Activated CD4-positive, alpha-beta T cell treated with anti-CD3 and anti-CD28 coated beads, Interleukin-2, amount 10 ng/mL, durations not matched to agents 7 days and 5 days (primary cell): ENCODE measurements around the gene MKRN2OS. TPM values are rescaled to one million over a fixed set of nuclear protein-coding genes. Genes with fewer than 3 reads are reported as not detected.

Experiments
- CTCF ChIA-PET: fragments of 350-600 bp; sonication (Branson Sonifier 250); formaldehyde crosslinking; loops from one replicate; lab custom pipeline; 2021; ENCODE audit warnings: antibody characterized with exemption; lab: Charles Lee
- POLR2A ChIA-PET: fragments of 350-600 bp; sonication (Branson Sonifier 250); formaldehyde crosslinking; loops from one replicate; lab custom pipeline; 2021; ENCODE audit warnings: antibody characterized with exemption; lab: Charles Lee
- DNase-seq: peaks from one replicate; pipeline ENCODE4 v3.0.0-alpha.2; 2020
- H3K27ac Mint-ChIP-seq: one replicate; pipeline ENCODE4 v1.8.0; 2021; ENCODE audit warnings: mild to moderate bottlenecking, moderate library complexity, mixed read lengths
- H3K27me3 Mint-ChIP-seq: one replicate; pipeline ENCODE4 v1.8.0; 2021; ENCODE audit warnings: mixed read lengths
- H3K36me3 Mint-ChIP-seq: one replicate; pipeline ENCODE4 v1.8.0; 2021; ENCODE audit warnings: low read depth, mixed read lengths
- H3K4me1 Mint-ChIP-seq: one replicate; pipeline ENCODE4 v1.8.0; 2021; ENCODE audit warnings: mixed read lengths
- H3K4me3 Mint-ChIP-seq: one replicate; pipeline ENCODE4 v1.8.0; 2021; ENCODE audit warnings: mild to moderate bottlenecking, moderate library complexity, mixed read lengths
- H3K9me3 Mint-ChIP-seq: one replicate; pipeline ENCODE4 v1.8.0; 2021; ENCODE audit warnings: mixed read lengths
- total RNA-seq, 2 experiments: library from RNA; stranded (reverse); gene quantifications; one replicate each; pipeline ENCODE4 v1.2.3, GENCODE V29; 2021

The MKRN2OS gene
- total RNA-seq, 2 experiments from 2014 or later: not detected

DNA sequence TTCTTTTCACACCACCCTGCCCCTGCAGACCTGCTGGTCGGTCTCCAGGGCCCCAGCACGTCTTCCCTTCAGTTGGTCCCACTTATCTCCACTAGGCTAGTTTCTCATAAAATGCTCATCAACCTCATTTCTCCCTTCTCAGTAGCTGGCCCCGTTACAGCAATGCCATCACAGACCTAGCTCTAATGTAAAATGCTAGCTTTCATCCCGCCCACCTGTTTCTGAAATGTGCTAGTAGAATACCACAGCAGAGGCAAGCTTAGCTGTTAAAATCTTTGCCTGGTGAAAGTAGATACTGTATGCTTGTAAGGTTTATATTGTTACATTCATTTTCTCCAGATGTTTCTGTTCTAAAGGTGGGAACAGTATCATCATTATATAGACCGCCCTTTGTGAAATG, 13.1 kb downstream of the MKRN2OS start:
- Mint-ChIP-seq H3K4me1 (no peaks in the 10 kb centered on the region), H3K4me3 (no peak overlapping the region), H3K27ac (no peak overlapping the region), H3K27me3 (no peaks in the 10 kb centered on the region), H3K36me3 (peaks cover 3% of the 10 kb centered on the region), H3K9me3 (no peaks in the 10 kb centered on the region)
- no peak for DNase-seq
- ChIA-PET CTCF (interaction anchor here (0.6 kb wide), 1 partner anchor 15 kb away, joined by 5 read pairs; no protein-coding TSS in a partner anchor), POLR2A (no interaction called here)

- Mint-ChIP-seq H3K9me3 (no peaks in the 10 kb centered on the region), H3K4me3 (no peak overlapping the region), H3K27me3 (no peaks in the 10 kb centered on the region), H3K36me3 (peaks cover 7% of the 10 kb centered on the region), H3K27ac (no peak overlapping the region), H3K4me1 (no peaks in the 10 kb centered on the region)
- ChIA-PET CTCF (interaction anchor here (0.6 kb wide), 1 partner anchor 21 kb away, joined by 4 read pairs; no protein-coding TSS in a partner anchor), POLR2A (no interaction called here)
- DNase-seq: no peak
Observed at GRCh38 chr3:12527757-12528143, 17.5 kb downstream of the MKRN2OS start.

DNA sequence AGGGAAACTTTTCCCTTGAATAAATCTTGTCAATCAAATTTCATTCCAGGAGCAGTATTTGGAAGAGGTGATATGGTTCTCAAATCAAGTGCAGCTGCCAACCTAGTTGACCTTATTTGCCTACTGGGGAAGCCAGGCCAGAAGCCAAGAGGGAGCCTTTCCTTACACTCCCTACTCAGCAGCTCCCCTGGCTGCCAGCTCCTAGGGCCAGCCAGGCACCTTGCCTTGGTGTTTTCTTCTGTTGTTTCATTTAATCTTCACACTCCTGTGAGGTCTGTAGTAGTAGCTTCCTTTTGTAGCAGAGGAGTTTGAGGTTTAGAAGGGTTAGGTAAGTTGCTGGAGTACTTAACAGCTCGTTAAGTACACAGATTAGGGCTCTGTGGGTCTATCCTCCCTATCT, 22.6 kb downstream of the MKRN2OS start:
- Mint-ChIP-seq H3K4me3 (no peak overlapping the region), H3K27me3 (no peaks in the 10 kb centered on the region), H3K27ac (no peak overlapping the region), H3K9me3 (no peaks in the 10 kb centered on the region), H3K4me1 (no peaks in the 10 kb centered on the region), H3K36me3 (peaks cover 9% of the 10 kb centered on the region)
- ChIA-PET POLR2A (no interaction called here), CTCF (interaction anchor here (0.8 to 1.3 kb wide), 2 partner anchors 9 to 29 kb away, joined by 3 read pairs; no protein-coding TSS in a partner anchor)
- no peak for DNase-seq

GRCh38 chr3:12521010-12521409, 24.3 kb downstream of the MKRN2OS start:
- Mint-ChIP-seq H3K36me3 (peaks cover 9% of the 10 kb centered on the region), H3K4me1 (no peaks in the 10 kb centered on the region), H3K9me3 (no peaks in the 10 kb centered on the region), H3K27ac (no peak overlapping the region), H3K27me3 (no peaks in the 10 kb centered on the region), H3K4me3 (no peak overlapping the region)
- no peak for DNase-seq
- CTCF ChIA-PET: interaction anchor here (1.4 kb wide), 1 partner anchor 41 kb away, joined by 5 read pairs; no protein-coding TSS in a partner anchor
- POLR2A ChIA-PET: no interaction called here

DNA sequence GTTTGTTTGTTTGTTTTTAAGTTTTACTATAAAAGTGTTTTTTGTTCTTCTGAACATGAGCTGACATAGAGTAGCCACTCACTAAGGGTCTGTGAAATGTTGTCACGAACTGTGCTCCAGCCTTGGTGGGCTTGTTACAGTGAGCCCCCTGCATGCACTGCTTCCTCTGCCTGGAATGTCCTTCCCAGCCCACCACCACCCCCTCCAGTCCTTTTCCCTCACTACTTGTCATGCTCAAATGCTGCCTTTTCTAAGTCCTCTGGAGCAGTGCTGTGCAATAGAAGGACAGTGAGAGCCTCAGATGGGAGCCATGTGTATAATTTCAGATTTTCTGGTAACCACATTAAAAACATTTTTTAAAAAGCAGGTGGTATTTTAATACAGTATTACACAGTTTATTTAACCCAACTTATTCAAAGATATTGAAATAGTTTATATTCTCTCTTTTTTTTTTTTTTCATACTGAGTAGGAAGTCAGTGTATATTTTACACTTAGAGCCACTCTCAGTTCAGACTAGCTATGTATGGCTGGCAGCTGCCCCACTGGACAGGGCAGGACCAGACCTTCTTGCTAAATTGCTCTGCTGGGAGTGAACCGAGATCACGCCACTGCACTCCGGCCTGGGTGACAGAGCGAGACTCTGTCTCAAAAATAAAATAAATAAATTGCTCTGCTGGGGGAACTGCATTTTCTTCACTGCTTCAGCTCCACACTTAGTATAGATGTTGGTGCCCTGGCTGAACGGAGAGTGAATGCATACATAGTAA, 26.9 kb downstream of the MKRN2OS start:
- no peaks in the 10 kb centered on the region for H3K4me1 Mint-ChIP-seq
- no peak overlapping the region for H3K4me3 Mint-ChIP-seq
- H3K27ac Mint-ChIP-seq: no peak overlapping the region
- H3K9me3 Mint-ChIP-seq: no peaks in the 10 kb centered on the region
- H3K27me3 Mint-ChIP-seq: no peaks in the 10 kb centered on the region
- no peak for DNase-seq
- POLR2A ChIA-PET: no interaction called here
- H3K36me3 Mint-ChIP-seq: peaks cover 5% of the 10 kb centered on the region
- CTCF ChIA-PET: no interaction called here

GRCh38 chr3:12516873-12517272, 28.4 kb downstream of the MKRN2OS start:
- H3K9me3 Mint-ChIP-seq: no peaks in the 10 kb centered on the region
- H3K36me3 Mint-ChIP-seq: peaks cover 5% of the 10 kb centered on the region
- no peak for DNase-seq
- H3K27me3 Mint-ChIP-seq: no peaks in the 10 kb centered on the region
- ChIA-PET POLR2A (no interaction called here), CTCF (no interaction called here)
- H3K4me3 Mint-ChIP-seq: no peak overlapping the region
- H3K27ac Mint-ChIP-seq: no peak overlapping the region
- H3K4me1 Mint-ChIP-seq: no peaks in the 10 kb centered on the region

DNA sequence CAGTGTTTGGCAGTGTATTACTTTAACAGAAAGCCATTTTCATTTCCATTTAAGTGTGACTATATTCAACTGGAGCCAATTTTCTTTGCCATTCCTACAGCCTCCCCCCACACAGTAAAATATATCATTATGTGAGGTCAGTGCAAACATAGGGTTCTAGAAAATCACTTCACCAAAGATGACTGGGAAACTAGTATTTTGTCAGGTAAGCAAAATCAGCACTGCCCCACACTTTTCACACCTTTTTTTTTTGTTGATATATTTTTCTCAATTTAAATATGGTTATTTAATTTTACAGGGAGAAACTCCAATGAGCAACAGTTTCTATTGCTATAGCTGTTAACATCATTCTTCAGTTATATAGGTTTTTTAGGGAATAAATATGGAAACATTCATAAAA, 29.7 kb downstream of the MKRN2OS start:
- Mint-ChIP-seq H3K27ac (no peak overlapping the region), H3K9me3 (no peaks in the 10 kb centered on the region), H3K27me3 (no peaks in the 10 kb centered on the region), H3K4me1 (no peaks in the 10 kb centered on the region), H3K36me3 (no peaks in the 10 kb centered on the region), H3K4me3 (no peak overlapping the region)
- CTCF ChIA-PET: no interaction called here
- no peak for DNase-seq
- POLR2A ChIA-PET: no interaction called here

- Mint-ChIP-seq H3K4me3 (no peak overlapping the region), H3K27ac (no peak overlapping the region), H3K4me1 (no peaks in the 10 kb centered on the region), H3K27me3 (no peaks in the 10 kb centered on the region), H3K9me3 (no peaks in the 10 kb centered on the region), H3K36me3 (no peaks in the 10 kb centered on the region)
- POLR2A ChIA-PET: no interaction called here
- DNase-seq: no peak
- CTCF ChIA-PET: interaction anchor here (0.6 to 1.0 kb wide), 3 partner anchors 9 to 338 kb away, joined by 3 to 6 read pairs (median 3); no protein-coding TSS in a partner anchor
Observed at GRCh38 chr3:12513694-12514446, 31.4 kb downstream of the MKRN2OS start.

DNA sequence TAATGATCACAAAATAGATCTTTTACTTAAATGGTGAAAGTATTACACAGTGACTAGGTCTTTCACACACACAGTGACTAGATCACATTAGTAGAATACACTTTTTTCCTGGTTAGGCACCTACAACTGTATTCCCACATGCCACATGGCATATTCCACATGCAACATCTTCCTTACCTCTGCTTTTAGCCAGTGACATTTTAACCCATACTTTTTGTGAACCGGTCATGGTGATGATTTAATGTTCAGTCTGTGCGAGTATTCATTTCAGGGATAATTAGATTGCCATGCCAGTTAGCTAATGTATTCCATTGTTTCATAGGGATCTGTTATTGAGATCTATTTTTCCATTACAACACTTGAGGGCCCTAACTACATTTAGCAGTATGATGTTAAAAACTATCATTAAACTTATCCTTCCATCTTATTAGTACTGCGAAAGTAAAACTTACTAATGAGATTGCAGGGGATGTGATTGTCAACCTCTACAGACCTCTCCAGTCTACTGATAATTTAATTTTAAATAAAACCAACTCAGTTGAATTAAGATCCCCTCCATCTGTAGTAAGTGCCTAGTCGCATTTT, 32.7 kb downstream of the MKRN2OS start:
- POLR2A ChIA-PET: no interaction called here

GRCh38 chr3:12509466-12509865, 35.8 kb downstream of the MKRN2OS start:
- H3K4me1 Mint-ChIP-seq: no peaks in the 10 kb centered on the region
- DNase-seq: no peak
- POLR2A ChIA-PET: no interaction called here
- CTCF ChIA-PET: interaction anchor here (2.8 kb wide), 1 partner anchor 28 kb away, joined by 7 read pairs; no protein-coding TSS in a partner anchor
- peaks cover 4% of the 10 kb centered on the region for H3K36me3 Mint-ChIP-seq
- no peaks in the 10 kb centered on the region for H3K9me3 Mint-ChIP-seq
- no peaks in the 10 kb centered on the region for H3K27me3 Mint-ChIP-seq
- no peak overlapping the region for H3K4me3 Mint-ChIP-seq
- H3K27ac Mint-ChIP-seq: no peak overlapping the region

More for the DNA sequence above, 32.7 kb downstream of the MKRN2OS start:
- Mint-ChIP-seq H3K4me1 (no peaks in the 10 kb centered on the region), H3K27me3 (no peaks in the 10 kb centered on the region), H3K9me3 (no peaks in the 10 kb centered on the region), H3K36me3 (no peaks in the 10 kb centered on the region), H3K4me3 (no peak overlapping the region), H3K27ac (no peak overlapping the region)
- CTCF ChIA-PET: interaction anchor here (1.0 kb wide), 1 partner anchor 10 kb away, joined by 3 read pairs; no protein-coding TSS in a partner anchor
- no peak for DNase-seq

- POLR2A ChIA-PET: no interaction called here
Observed at GRCh38 chr3:12508291-12508700, 37.0 kb downstream of the MKRN2OS start.

DNA sequence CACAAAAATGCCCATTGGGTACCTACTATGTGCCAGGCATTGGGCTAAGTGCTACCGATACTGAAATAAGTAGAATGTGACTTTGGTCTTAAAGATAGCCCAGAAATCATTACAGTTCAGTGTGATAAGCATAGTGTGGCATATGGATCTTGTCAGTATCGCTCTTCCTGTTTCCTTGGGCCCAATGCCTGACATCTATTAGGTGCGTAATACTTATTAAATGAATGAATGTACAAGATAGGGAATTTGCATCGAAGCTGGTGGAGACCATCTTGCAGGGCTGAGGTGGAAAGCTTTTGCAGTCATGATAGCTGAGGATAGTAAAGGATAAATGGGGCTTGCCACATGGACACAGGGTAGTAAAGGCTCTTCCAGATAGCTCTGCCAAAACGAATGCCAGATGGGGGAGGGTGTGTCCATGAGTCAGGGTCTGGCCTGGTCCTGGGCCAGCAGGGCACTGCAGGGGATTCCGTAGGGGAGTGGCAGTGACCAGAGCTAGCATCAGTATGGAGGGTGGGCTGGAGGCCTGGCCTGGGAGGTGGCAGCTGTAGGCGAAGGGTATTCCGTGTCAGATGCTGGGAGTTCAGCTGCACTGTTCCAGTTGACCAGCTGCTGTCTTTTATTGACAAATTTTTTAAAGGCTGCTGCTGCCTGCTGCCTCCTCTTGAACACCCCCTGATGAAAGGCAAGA, 37.6 kb downstream of the MKRN2OS start:
- ChIA-PET POLR2A (no interaction called here), CTCF (interaction anchor here (0.9 to 2.8 kb wide), 5 partner anchors 12 to 159 kb away, joined by 3 to 7 read pairs (median 3); partner anchors contain the start of gene TSEN2)
- Mint-ChIP-seq H3K9me3 (no peaks in the 10 kb centered on the region), H3K27me3 (no peaks in the 10 kb centered on the region), H3K27ac (no peak overlapping the region), H3K4me1 (no peaks in the 10 kb centered on the region), H3K4me3 (no peak overlapping the region), H3K36me3 (peaks cover 14% of the 10 kb centered on the region)
- no peak for DNase-seq

More at GRCh38 chr3:12508291-12508700, 37.0 kb downstream of the MKRN2OS start:
- Mint-ChIP-seq H3K4me3 (no peak overlapping the region), H3K36me3 (peaks cover 11% of the 10 kb centered on the region), H3K4me1 (no peaks in the 10 kb centered on the region), H3K9me3 (no peaks in the 10 kb centered on the region), H3K27me3 (no peaks in the 10 kb centered on the region), H3K27ac (no peak overlapping the region)
- CTCF ChIA-PET: interaction anchor here (0.9 to 2.8 kb wide), 5 partner anchors 13 to 159 kb away, joined by 3 to 7 read pairs (median 3); partner anchors contain the start of gene TSEN2
- no peak for DNase-seq
